Globus pallidus (tissue), 1 donor: Measurements from ENCODE around the gene COL6A1.
"Not testable (repeated sequence)": the region's sequence is repeated elsewhere in the genome, so short reads cannot be mapped to it uniquely, and the experiment has no call there.

Experiments used
- DNase-seq: peaks from one replicate; pipeline ENCODE4 v3.0.0-alpha.2; 2015; ENCODE audit warnings: low spot score

COL6A1 gene

DNA sequence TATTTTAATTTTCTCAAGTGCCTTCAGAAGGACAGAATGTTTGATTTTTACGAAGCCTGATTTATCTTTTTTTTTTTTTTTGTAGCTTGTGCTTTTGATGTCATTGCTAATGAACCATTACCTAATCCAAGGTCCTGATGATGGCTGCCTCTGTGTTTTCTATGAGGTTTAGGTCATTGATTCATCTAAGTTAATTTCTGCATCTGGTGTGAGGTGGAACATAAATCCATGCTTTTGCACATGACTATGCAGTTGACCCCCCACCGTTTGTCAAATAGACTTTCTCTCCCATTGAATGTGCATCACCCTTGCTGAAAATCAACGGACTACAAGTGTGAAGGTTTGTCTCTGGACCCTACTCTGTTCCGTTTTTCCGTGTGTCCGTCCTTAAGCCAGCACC is 50.5 kb downstream of the COL6A1 start:
- DNase-seq = no peak

DNA sequence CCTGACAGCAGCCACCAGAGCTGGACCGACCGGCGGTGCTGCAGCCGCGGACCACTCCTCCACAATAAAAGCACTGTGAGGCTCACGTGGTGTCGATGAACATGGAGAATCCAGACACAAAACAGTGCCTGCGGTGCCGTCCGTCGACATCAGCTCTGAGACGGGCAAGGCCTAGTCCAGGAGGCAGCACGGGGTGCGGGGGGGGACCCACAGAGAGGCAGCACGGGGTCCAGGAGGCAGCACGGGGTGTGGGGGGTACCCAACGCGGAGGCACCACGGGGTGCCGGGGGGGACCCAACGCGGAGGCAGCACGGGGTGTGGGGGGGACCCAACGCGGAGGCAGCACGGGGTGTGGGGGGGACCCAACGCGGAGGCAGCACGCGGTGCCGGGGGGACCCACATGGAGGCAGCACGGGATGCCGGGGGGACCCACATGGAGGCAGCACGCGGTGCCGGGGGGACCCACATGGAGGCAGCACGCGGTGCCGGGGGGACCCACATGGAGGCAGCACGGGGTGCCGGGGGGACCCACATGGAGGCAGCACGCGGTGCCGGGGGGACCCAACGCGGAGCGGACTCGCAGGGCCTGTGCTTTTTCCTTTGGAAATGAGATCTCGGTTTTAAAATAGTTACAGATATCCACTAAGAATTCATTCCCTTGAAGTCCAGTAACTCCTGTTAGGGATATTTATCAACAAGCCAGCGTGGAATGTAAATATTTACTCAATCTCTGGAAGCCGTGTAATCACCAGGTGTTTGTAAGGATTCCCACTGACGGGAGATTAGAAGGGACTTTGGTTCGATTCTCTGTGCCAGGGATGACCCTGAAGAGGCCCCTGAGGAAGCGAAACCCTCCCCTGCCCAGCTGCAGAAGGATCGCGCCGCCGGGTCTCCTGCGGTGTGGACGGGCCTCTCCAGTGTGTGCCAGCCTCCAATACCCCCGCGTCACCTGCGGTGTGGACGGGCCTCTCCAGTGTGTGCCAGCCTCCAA is 52.1 kb downstream of the COL6A1 start:
- no peak for DNase-seq

DNA sequence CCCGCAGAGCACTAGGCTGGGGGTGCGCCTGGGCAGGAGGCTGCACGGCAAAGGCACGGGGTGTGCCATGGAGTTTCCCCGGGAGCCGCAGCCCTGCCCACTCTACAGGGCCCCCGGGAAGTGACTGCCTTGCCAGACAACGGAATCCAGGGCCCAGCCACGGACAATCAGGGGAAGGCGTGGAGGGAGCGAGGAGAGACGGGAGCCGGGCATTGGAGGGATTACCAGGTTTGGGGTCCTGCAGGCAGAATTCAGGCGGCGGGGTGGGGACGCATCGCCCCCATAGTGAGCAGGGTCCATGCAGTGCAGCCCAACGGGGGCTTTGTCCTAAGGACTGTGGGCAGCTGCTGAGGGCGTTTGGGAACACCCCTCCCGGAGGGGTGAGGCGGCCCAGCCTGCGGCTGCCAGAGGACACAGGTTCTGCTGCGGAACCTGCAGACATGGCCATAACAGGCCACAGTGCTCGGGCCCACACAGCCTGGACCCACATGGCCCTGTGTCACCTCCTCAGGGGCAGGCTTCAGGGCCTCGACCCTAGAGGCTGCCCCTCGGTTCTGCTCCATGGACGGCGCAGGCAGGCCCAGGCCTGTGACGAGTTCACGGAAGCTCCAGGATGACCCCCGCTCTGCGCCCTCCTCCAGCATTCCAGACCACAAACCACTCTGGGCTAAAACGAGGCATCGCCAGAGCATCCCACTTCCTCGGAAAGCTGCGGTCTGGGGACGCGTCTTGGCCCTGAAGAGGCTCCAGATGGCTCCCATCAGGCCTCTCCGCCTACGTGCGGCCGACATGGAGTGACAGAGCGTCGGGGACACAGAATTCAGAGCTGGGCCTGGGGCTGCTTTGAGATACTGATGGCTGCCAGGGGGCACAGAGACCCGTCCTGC is 54.5 kb downstream of the COL6A1 start:
- DNase-seq = no peak

DNA sequence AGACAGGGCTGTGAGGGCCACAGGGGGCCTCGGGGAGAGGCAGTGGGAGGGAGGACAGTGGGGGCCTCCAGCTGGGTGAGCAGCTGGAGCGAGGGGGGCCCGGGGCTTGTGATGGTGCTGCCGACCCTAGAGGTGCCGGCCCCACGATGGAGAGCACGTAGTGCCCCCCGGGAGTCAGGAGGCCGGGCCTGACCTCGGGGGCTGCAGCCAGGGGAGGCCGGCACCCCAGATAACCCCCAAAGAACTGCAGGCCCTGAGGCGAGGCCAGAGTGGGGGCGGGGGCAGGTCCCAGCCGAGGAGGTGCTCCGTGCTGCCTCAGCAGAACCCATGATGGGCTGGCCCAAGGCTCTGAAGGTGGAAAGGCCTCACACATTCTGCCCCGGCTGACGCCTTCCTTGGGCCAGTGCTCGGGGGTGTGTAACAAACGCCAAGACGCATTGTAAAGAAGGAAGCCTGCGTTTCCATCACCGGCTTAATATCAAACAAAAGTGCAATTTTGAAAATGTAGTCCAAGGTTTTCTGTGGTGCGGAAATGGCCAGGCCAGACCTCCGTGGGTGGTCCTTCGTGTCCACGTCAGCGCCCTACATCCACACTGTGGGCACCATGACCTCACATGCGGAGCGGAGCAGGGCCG is 55.2 kb downstream of the COL6A1 start:
- DNase-seq = no peak

GRCh38 chr21:46037331-46038325 is 56.1 kb downstream of the COL6A1 start:
- DNase-seq = no peak

DNA sequence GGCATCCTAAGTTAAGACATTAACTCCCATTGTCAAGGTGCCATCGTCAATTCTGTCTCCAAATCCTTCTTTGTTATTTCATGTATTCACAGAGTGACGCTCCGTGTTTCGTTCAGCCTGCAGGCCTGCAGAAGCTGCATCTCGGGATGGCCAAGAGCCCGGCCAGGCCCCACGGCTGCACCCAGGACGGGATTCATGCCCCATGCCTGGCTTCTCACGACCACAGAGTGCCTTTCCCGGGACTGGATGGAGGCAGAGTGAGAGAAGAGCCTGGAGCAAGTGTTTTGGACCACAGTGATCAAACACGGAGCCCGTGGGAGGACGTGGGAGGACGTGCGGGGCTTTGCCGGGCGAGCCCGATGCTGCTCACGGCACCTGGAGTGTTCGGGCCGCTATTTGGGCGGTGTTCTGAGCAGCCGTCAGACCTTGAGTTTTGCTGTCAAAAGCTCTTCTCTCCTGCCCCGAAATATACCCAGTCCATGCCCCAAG is 56.8 kb downstream of the COL6A1 start:
- DNase-seq = no peak

- no peak for DNase-seq
Observed at GRCh38 chr21:46038871-46039397, 57.4 kb downstream of the COL6A1 start.

DNA sequence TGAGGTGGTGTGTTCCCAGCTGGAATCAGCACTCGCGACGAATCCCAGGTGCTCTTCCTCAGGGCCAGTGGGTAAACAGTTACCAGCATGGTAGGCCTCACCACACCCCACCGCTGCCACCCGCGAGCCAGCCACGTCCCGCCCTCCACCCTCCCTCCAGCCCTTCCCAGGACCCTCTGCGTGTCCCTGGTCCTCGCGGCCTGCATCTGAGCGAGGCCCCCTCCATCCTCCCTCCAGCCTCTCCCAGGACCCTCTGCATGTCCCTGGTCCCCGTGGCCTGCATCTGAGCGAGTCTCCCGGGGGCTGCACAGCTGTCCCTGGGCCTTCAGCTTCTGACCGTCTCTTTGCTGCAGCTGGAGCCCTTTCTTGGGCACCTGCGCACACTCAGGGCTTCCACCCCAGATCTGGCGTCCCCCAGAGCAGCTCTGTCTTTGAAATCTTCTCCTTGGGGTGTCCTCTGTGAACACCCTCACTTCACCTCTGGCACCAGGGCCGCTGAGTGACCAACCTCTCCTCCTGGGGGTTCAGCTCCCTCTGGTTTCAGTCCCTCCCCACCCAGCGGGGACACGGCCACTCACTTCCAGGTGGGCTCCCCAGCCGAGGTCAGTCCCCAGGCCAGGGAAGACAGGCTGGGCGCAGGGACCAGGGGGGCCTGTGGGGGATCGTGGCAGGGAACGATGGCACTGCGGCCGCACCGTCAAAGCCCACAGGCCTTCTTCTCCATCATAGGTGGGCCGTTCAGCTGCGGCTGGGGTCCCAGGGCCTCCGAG is 58.5 kb downstream of the COL6A1 start:
- no peak for DNase-seq

DNA sequence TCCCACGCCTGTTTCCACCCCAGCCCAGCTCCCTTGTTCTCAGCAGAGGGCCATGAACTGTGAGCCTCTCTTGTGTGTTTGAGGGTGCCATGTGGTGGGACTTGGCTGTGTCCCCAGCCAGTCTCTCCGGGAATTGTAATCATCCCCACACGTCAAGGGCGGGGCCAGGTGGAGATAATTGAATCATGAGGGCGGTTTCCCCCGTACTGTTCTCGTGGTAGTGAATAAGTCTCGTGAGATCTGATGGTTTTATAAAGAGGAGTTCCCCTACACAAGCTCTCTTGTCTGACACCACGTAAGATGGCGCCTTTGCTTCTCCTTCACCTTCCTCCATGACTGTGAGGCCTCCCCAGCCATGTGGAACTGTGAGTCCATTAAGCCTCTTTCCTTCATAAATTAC is 59.1 kb downstream of the COL6A1 start:
- DNase-seq = no peak

- DNase-seq = no peak
Observed at GRCh38 chr21:46041183-46041582, 59.6 kb downstream of the COL6A1 start.

- no peak for DNase-seq
Observed at GRCh38 chr21:46045154-46045553, 63.6 kb downstream of the COL6A1 start.

DNA sequence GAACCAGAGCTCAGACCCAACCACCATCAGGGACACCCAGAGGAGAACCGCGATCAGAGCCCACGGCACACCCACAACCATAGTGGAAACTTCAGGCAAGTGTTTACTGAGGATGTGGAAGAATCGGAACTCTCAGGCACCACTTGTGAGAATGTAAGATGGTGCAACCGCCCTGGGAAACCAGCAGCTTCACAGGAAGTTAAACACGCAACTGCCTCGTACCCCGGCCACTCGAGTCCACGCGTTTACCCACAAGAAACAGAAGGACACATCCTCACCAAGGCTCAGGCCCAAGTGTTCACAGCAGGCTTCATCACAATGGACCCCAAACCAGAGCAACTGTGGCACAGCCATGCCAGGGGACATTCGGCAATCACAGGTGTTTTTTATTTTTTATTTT is 64.9 kb downstream of the COL6A1 start:
- DNase-seq = no peak

- not testable (repeated sequence) for DNase-seq
Observed at GRCh38 chr21:46046906-46047305, 65.3 kb downstream of the COL6A1 start.

DNA sequence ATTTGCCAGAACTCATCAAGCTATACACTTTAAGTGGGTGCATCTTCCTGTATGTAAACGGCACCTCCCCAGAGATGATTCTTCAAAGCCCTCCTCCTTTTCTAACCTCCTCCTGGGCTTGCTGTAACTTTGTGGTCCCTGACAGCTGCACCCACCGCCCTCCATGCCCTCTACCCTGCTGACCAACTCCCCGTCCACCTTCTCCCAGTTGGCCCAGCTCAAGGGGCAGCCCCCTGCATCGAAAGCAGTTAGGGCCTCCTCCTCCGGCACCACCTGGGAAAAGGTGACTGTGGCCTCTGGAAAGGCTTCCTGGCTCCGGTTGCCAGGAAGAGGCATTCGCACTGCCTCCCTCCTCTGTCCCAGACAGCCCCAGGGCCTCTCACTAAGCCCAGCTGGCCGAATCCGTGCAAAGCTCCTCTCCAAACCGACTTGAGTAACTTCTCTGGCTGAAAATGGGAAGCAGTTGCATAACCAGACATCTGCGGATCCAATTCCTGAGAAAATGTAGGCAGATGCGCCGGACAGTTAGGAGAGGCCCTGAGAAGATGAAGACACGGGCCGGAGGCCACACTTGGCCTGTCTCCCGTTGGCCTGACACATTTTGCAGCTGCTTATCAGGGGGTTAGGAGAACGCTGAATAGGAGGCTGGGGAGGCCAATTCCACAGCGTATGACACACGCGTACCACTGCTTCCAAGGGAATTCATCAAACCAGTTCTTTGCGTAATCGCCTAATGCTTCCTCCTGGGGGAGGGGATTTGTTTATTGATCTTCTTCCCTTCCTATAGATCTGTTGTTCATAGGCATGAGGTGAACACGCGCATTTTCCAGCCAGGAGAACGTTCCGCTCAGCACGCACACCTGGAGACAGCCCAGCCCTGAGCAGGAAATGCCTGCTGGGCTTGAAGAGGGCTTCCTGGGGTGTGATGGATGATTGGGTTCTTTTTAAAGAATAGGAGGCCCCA is 67.6 kb downstream of the COL6A1 start:
- no peak for DNase-seq

- DNase-seq = no peak
Observed at GRCh38 chr21:46049890-46050667, 68.5 kb downstream of the COL6A1 start.

DNA sequence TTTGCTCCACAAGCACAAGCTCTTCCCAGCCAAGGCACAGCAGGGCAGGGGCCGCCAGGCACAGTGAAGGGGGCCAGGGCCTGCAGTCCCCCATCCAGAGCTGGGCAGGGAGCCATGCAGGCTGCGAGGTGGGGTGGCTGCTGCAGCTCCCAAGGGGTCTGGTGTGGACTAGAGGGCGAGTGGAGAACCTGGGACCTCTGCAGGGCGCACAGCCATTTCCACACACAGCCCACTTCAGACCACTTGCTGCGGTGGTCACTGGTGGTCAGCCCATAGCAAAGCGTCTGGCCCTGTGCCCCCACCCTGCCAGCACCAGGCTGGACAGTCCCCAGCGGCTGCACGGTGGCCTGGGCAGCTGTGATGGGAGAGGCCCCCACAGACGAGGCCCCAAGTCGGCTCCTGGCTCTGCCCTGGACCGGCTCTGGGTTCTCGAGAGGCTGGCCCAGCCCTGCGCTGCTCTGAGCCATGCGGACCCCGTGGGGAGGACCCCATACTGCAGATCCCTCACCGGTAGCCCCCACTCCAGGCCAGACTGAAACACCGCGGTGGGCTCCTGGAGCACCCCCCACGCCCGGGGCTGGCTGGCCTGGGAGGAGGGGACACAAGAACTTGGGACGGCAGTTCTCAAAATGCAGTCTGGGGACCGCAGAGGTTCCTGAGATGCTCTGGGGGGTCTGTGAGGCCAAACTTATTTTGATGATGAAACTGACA is 69.3 kb downstream of the COL6A1 start:
- no peak for DNase-seq

DNA sequence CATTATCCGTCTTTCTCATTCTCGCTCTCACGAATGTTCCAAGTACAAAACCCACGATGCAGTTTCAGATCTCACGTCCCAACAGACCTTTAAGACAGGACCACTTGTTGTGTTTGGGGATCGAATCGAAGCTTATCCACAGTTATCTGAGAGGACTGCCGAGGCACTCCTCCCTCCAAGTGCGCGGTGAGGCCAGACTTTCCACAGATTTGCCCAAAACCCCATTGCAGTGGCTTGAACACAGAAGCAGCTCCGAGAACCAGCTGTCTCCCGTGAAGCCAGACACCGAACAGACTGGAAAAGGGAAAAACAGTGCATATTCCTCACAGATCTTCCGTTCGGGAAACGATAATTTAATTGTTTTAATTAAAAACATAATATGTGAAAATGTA is 69.8 kb downstream of the COL6A1 start:
- no peak for DNase-seq
